ENCODE data around the gene SH3PXD2B.
"Not testable (repeated sequence)": the region's sequence is repeated elsewhere in the genome, so short reads cannot be mapped to it uniquely, and the experiment has no call there.

SH3PXD2B gene

DNA sequence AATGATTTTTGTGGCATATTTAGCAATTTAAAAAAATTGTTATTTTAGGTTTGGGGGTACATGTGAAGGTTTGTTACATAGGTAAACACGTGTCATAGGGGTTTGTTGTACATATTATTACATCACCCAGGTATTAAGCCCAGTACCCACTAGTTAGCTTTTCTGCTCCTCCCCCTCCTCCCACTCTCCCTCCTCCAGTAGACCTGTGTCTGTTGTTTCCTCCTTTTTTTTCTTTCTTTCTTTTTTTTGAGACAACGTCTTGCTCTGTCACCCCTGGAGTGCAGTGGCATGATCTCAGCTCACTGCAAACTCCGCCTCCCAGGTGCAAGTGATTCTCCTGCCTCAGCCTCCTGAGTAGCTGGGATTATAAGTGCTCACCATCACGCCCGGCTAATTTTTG is 162.5 kb downstream of the SH3PXD2B start:
- DNase-seq = not testable (repeated sequence)

DNA sequence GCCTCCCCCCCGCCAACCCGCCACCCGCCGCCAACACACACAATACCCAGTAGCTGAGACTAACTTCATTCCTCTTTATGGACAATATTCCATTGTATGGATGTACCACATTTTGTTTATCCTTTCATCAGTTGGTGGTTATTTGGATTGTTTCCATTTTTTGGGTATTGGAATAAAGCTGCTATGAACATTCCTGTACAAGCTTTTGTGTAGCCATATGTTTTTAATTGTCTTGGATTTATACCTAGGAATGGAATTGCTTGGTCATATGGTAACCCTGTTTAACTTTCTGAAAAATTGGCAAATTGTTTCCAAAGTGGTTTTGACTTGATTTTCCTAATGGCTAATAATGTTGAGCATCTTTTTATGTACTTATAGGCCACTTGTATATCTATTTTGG is 165.9 kb downstream of the SH3PXD2B start:
- DNase-seq = no peak

DNA sequence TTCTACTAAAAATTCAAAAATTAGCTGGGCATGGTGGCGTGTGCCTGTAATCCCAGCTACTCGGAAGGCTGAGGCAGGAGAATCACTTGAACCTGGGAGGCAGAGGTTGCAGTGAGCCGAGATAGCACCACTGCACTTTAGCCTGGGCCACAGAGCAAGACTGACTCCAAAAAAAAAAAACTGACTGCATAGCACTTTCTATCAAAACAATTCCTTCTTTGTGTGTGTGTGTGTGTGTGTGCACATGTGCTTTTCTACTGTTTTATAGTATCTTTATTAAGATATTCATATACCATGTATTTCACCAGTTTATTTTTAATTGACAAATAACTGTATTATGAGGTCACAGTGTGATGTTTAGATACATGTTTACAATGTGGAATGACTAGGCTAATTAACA is 167.2 kb downstream of the SH3PXD2B start:
- not testable (repeated sequence) for DNase-seq

DNA sequence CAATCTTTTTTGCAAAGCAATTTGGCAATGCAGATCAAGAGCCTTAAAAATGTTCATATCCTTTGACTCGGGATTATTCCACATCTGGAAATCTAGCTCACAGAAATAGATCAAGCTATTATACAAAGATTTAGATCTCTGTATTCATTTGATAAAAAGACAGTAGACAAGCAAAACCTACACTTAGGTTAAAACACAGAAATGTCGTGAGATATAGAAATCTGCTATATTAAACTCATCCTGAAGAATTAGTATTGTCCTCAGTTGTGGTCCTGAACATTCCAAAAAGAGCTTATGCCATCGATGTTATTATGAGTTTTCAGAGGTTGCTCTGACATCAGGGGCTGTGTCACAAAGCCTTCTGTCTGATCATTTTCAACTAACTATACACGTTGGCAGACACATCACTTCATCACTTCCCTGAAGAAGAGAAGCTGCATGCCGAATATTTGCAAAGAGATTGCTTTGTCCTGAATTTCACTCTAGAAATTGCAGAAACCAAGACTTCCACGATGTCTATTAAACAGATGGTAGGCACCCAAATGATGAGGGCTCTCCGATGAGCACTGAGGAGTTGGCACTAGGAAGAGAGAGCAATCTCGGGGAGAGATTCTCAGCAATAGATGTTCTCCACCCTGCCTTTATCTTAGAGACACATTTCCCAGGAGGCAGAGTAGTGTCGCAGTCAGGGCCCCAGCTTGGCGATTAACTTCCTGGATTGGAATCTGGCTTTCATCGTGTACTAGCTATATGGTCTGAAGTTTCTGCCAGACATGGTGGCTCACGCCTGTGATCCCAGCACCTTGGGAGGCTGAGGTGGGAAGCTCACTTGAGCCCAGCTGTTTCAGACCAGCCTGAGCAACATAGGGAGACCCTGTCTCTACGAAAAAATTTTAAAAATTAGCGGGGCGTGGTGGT is 168.8 kb downstream of the SH3PXD2B start:
- no peak for DNase-seq

DNA sequence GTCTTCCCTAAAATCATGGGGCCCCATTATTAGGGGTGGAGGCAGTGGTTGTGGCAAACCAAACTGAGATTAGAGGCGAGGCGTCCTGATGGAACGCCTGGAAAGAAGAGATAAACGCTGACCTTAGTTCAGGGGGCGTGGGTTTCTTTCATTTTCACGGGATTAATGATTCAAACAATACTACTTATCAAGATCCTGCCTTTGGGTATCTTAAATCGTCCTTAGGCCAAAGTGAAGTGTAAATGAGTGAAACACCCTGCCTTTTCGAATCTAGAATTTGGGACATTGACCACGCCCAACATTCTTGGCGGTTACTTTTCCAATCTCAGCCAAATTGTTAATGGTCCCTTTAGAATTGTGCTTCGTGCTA is 169.7 kb downstream of the SH3PXD2B start:
- DNase-seq = no peak

DNA sequence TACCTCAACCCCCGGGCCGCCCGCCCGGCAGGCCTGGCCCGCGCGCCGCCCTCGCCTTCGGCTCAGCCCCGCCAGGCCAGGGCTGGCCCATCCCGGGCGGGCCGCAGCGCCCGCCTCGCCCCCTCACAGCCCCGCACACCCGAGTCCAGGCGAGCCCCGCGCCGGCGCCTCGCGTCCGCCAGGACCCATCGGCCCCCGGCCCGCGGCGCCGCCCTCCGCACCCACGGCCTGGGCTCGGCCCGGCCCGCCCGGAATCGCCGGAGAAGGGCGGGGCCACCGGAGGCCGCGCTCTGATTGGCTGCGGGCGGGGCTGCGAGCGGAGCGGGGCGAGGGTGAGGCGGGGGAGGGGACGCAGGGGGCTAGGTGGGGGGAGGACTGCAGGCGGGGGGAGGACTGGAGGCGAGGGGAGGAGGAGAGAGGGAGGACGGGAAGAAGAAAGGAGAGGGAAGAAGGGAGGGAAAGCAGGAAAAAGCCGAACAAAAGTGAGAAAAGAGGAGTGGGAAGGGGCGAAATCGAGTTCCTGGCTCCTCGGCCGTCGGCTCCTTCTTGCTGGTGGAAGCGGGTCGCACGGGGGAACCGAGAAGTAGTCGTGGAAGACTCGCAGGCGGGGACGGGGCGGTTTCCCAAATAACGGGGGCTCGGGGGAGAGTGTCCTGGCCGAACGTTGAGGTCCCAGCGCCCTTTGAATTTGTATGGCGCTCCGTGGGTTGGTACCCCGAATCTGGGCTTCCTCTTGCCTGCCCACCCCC is 170.3 kb downstream of the SH3PXD2B start:
- DNase-seq = peak; percentile 89

DNA sequence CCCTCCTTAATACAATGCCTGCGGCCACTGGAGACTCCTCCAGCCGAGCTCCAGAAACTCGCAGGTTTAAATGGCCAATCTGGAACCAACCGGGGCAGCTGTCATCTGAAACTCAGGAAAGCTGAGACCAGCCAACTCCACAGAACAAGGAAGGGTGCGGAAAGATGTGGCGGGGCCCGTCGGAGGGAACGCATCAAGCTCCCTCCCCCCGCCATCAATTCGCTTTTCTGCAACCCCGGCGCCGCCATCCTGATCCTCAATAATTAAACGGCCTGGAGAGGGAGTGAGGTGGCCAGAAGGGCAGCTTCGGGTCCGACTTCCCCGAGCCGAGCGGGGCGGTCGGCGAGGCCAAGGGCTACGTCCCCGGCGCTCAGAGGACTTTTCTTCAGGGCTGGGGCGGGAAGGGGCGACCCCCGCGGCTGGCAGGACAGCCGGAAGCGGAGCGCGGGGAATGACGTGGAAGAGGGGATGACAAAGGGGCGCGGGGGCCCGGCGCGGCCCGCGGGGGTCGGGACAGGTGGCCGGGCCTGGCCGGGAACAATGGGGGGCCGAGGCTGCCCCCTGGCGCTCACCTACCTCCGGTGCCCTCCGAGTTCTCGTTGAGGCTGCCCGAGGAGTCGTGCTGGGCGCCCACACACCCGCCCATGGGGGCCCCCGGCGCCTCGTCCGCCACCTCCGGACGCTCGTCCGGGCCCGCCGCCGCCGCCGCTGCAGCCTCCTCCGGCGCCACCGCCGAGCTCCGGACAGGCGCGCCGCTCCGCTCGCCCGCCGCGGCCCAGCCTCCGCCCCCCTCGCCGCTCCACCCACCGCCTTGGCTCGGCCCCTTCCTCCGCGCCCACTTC is 171.1 kb downstream of the SH3PXD2B start, which contains the start of gene UBTD2:
Gene UBTD2 (minus strand): TSS at position 745 of the 842 bp plus-strand sequence. CDS start 99 bp downstream, at position 646.
- no peak for DNase-seq

DNA sequence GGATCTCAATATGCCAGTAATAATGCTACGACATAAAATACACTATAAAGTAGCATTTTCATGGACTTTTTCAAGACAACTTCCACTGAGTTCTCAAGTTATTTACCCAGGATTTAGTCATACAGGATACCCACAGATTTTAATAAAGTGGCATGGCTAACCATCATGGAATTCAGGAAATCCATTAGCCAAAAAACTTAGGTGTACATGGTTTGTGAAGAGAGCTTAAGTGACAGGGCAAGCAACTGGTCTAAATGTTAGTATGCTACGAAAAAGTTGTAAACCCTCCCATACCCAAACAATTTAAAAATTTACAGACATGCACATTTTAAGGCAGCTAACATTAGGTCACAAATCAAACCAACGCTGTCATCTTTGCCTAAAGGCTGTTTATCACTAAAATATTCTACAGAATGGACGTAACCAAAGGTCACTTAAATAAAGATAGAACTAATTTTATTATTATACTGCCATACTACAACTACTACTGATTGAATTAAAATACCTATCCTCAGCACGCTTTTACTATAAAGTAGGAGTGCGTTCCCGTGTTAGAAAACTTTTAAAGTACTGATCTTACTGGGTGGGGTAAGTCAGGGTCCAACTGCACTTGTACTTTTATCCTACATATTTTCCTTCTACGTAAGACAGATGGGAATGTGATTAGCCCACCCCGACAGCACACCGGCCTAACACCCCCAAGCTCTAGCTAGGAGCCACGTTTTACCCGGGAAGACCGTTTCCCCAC is 171.9 kb downstream of the SH3PXD2B start:
- DNase-seq = no peak

DNA sequence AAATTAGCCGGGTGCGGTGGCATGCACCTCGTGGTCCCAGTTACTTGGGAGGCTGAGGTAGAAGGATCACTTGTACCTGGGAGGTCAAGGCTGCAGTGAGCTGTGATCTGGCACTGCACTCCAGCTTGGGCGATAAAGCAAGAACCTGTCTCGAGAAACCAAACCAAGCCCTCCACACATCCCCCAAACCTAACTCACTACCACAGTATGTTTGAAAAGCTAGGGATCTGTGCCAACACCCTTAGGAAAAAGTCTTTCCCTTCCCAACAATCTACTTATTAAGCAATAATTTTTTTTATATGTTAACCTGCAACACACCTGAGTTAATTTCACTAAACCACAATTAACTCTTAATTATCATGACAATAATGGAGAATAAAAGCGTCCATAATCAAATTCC is 173.0 kb downstream of the SH3PXD2B start:
- DNase-seq = no peak

DNA sequence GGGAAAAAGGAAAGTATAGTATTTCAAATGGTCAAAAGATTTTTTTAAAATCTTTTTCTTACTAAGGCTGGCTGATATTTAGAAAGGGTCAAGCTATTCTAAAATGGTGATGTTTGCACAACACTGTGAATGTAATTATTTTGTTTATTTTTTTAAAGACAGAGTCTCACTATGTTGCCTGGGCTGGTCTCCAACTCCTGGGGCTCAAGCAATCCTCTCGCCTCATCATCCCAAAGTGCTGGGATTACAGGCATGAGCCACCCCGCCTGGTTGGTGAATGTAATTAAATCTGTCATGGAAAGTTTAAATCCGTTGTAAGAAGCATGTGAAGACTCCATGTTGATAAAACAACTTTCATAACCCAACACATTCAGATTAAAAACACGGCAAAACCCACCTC is 173.4 kb downstream of the SH3PXD2B start:
- no peak for DNase-seq

DNA sequence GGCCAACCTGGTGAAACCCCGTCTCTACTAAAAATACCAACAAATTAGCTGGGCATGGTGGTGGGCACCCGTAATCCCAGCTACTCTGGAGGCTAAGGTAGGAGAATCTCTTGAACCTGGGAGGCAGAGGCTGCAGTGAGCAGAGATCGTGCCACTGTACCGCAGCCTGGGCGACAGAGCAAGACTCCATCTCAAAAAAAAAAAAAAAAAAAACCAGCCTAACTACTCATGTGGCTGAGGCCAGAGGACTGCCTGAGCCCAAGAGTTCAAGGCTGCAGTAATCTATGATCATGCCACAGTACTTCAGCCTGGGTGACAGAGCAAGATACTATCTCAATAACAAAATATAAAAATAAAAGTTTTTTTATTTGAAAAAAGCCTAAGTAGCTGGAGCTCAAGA is 174.0 kb downstream of the SH3PXD2B start:
- DNase-seq = no peak

DNA sequence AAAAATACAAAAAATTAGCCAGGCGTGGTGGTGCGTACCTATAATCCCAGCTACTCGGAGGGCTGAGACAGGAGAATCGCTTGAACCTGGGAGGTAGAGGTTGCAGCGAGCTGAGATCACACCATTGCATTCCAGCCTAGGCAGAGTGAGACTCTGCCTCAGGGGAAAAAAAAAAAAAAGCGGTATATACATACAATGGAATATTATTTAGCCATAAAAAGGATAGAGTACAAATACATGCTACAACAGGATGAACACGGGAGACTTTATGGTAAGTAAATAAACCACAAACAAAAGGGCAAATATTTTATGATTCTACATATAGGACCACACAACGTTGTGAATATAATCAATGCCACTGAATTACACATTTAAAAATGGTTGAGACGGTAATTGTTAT is 176.0 kb downstream of the SH3PXD2B start:
- DNase-seq = no peak

DNA sequence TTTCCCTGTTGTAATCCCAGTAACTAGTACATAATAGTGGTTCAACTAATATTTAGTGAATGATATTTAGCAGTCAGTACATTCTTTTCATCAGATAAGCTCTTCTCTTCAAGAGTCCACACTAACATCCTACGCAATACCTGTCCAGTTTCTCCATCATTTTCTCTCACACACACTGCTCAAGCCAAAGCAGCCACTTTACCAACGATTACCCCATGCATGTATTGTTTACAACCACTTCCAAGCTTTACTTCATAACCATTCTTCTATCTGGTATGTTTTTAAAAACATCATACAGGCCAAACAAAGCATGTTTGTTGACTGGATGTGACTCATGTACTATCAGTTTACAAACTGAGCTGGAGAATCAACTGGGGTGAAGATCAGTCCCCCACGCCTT is 178.1 kb downstream of the SH3PXD2B start:
- no peak for DNase-seq
